ENCODE data around the gene TERB1. TPM values are rescaled to one million over a fixed set of nuclear protein-coding genes. Genes with fewer than 3 reads are reported as not detected.

Gene TERB1
- total and polyA plus RNA-seq, 2 donors (not counting 3 experiments of a cell fraction or from before 2014, with no cell fraction given), result not detected

DNA sequence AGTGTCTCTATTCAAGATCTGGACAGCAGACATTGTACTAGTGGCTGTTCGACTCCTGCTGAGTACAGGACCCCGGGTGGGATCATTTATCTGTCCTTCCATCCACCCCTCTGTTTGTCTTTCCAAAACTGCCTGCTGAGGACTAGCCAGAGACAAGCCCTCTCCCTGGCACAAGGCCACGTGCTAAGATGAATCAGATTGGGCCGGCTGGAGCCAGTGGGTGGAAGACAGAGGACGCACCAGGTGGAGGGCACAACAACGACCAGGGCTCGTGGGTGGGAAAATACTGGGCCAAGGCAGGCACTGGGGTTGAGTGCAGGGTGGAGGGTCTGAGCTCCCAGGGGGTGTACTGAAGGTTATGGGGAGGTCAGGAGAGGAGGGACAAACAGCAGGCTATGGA is 41.4 kb upstream of the TERB1 start:
- H3K4me3 ChIP-seq (replicated peaks in 1 of 3; ENCODE audit: insufficient read depth in 1 of 3, low read depth in 1 of 3, low read length in 3 of 3), result no peak overlapping the region
- no peaks in the 10 kb centered on the region for H3K36me3 ChIP-seq (ENCODE audit: control insufficient read depth in 2 of 2, extremely low read depth in 1 of 2, insufficient read depth in 2 of 2, low read length in 2 of 2)
- no TSS peak for BruUV-seq (replicated peaks)
- intact Hi-C loops (cut with micrococcal nuclease), result no loop called here
- no peak overlapping the region for H2AFZ ChIP-seq (ENCODE audit: low read depth, low read length)
- dilution Hi-C loops (cut with MboI; ENCODE audit: extremely low pct_ligation_motif_present, low sequenced_read_pairs), result no loop called here
- H3K4me2 ChIP-seq (ENCODE audit: insufficient read depth, low read length), result no peak overlapping the region
- H3K9me3 ChIP-seq (replicated peaks; ENCODE audit: control insufficient read depth, insufficient read depth, low read length), result no peaks in the 10 kb centered on the region
- CTCF ChIA-PET, result interaction anchor here (0.5 to 3.5 kb wide), 4 partner anchors 8 to 58 kb away, joined by 3 to 36 read pairs (median 9); partner anchors contain the start of gene NAE1
- H3K79me2 ChIP-seq (ENCODE audit: control insufficient read depth, insufficient read depth, low read length), result no peaks in the 10 kb centered on the region
- peaks cover 2% of the 10 kb centered on the region for H3K4me1 ChIP-seq (ENCODE audit: control insufficient read depth, extremely low read depth, insufficient read depth, low read length)
- peaks cover 47 to 50% of the 10 kb centered on the region in 2 experiments for H3K27me3 ChIP-seq (ENCODE audit: control insufficient read depth in 2 of 2, insufficient read depth in 2 of 2, low read length in 2 of 2)
- no peak overlapping the region for H3K27ac ChIP-seq (ENCODE audit: insufficient read depth, low read depth, low read length)
- H4K20me1 ChIP-seq (replicated peaks; ENCODE audit: control insufficient read depth, extremely low read depth, insufficient read depth, low read length), result no peaks in the 10 kb centered on the region
- FAIRE-seq (no peak), DNase-seq (ENCODE audit: low read depth, low spot score) (no peak)
- no peaks in the 10 kb centered on the region for H3K9me1 ChIP-seq (replicated peaks; ENCODE audit: control insufficient read depth, extremely low read depth, insufficient read depth, low read length)
- H3K9ac ChIP-seq (replicated peaks; ENCODE audit: extremely low read depth, insufficient read depth, low read length), result no peak overlapping the region
- TF ChIP-seq, protein P1, sequence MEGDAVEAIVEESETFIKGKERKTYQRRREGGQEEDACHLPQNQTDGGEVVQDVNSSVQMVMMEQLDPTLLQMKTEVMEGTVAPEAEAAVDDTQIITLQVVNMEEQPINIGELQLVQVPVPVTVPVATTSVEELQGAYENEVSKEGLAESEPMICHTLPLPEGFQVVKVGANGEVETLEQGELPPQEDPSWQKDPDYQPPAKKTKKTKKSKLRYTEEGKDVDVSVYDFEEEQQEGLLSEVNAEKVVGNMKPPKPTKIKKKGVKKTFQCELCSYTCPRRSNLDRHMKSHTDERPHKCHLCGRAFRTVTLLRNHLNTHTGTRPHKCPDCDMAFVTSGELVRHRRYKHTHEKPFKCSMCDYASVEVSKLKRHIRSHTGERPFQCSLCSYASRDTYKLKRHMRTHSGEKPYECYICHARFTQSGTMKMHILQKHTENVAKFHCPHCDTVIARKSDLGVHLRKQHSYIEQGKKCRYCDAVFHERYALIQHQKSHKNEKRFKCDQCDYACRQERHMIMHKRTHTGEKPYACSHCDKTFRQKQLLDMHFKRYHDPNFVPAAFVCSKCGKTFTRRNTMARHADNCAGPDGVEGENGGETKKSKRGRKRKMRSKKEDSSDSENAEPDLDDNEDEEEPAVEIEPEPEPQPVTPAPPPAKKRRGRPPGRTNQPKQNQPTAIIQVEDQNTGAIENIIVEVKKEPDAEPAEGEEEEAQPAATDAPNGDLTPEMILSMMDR (IDR thresholded peaks at IDR 0.05; ENCODE audit: extremely low read depth in 1 of 2, insufficient read depth in 1 of 2, low read depth in 1 of 2, low read length in 2 of 2), result no peak
- TF ChIP-seq GATA2 (IDR thresholded peaks at IDR 0.05; ENCODE audit: insufficient read depth, insufficient read length, low read depth, low read length) (no peak), POLR2AphosphoS5 (IDR thresholded peaks at IDR 0.05; ENCODE audit: insufficient read depth, low read depth, low read length) (no peak), MYC (IDR thresholded peaks at IDR 0.05; ENCODE audit: low read depth, low read length) (no peak), FOS (IDR thresholded peaks at IDR 0.05; ENCODE audit: borderline replicate concordance, insufficient read depth, low read length) (no peak), POLR2A (IDR thresholded peaks at IDR 0.05; ENCODE audit: low read depth, low read length) (no peak), MAX (IDR thresholded peaks at IDR 0.05; ENCODE audit: insufficient read depth, insufficient read length) (no peak), EZH2 (IDR thresholded peaks at IDR 0.05; ENCODE audit: borderline replicate concordance, low read depth, low read length, severe bottlenecking) (no peak), JUN (IDR thresholded peaks at IDR 0.05; ENCODE audit: borderline replicate concordance, insufficient read depth, insufficient read length, low read depth) (no peak)
- POLR2A ChIA-PET, result no interaction called here

All from endothelial cell of umbilical vein (primary cell).